CD4-positive, alpha-beta memory T cell (primary cell): ENCODE measurements around the gene SERBP1. TPM values are rescaled to one million over a fixed set of nuclear protein-coding genes. Genes with fewer than 3 reads are reported as not detected.

Source experiments
- CTCF ChIA-PET: fragments of 350-600 bp; sonication (Branson Sonifier 250); formaldehyde crosslinking; loops from one replicate; lab custom pipeline; 2021; ENCODE audit warnings: inconsistent platforms; ENCODE audit not compliant: partially characterized antibody; lab: Charles Lee
- POLR2A ChIA-PET: fragments of 350-600 bp; sonication (Branson Sonifier 250); formaldehyde crosslinking; loops from one replicate; lab custom pipeline; 2021; ENCODE audit not compliant: partially characterized antibody; lab: Charles Lee
- DNase-seq, 5 donors: peaks; one replicate each; pipeline versions ENCODE4 v3.0.0 to v3.0.0-alpha.2; 2020 to 2022; ENCODE audit warnings: mixed read lengths in 1 of 5
- H3K27ac ChIP-seq: one replicate; pipeline ENCODE4 v1.7.0; 2013; ENCODE audit warnings: low read depth, low read length
- H3K27me3 ChIP-seq: 2 replicates; pipeline ENCODE4 v1.7.0; 2013; ENCODE audit warnings: mild to moderate bottlenecking, low read length, moderate library complexity; ENCODE audit not compliant: insufficient read depth
- H3K36me3 ChIP-seq: 2 replicates; pipeline ENCODE4 v1.7.0; 2013; ENCODE audit warnings: mild to moderate bottlenecking, low read length, moderate library complexity; ENCODE audit not compliant: insufficient read depth
- H3K4me1 ChIP-seq: 2 replicates; pipeline ENCODE4 v1.7.0; 2013; ENCODE audit warnings: mild to moderate bottlenecking, low read length, moderate library complexity; ENCODE audit not compliant: insufficient read depth
- H3K4me3 ChIP-seq, 2 donors: one replicate each; pipeline ENCODE4 v1.7.0; 2013; ENCODE audit warnings: low read length in 2 of 2, mild to moderate bottlenecking in 1 of 2
- H3K9me3 ChIP-seq, 2 donors: one replicate each; pipeline ENCODE4 v1.7.0; 2013; ENCODE audit warnings: low read length in 2 of 2, control low read depth in 1 of 2; ENCODE audit not compliant: control insufficient read depth in 1 of 2
- H3K27ac Mint-ChIP-seq, 7 donors: one replicate each; pipeline ENCODE4 v1.8.0; 2020 to 2021; ENCODE audit warnings: mixed read lengths in 7 of 7, mild to moderate bottlenecking in 6 of 7, inconsistent platforms in 3 of 7, moderate library complexity in 3 of 7
- H3K27me3 Mint-ChIP-seq, 2 donors: one replicate each; pipeline ENCODE4 v1.8.0; 2020 to 2021; ENCODE audit warnings: mixed read lengths in 2 of 2
- H3K36me3 Mint-ChIP-seq, 2 donors: one replicate each; pipeline ENCODE4 v1.8.0; 2020 to 2021; ENCODE audit warnings: mixed read lengths in 2 of 2, inconsistent platforms in 1 of 2, mild to moderate bottlenecking in 1 of 2
- H3K4me1 Mint-ChIP-seq, 4 donors: one replicate each; pipeline ENCODE4 v1.8.0; 2020 to 2021; ENCODE audit warnings: mixed read lengths in 4 of 4, mild to moderate bottlenecking in 1 of 4
- H3K4me3 Mint-ChIP-seq, 8 donors: one replicate each; pipeline ENCODE4 v1.8.0; 2020 to 2021; ENCODE audit warnings: mixed read lengths in 8 of 8, mild to moderate bottlenecking in 7 of 8, moderate library complexity in 6 of 8, inconsistent platforms in 3 of 8
- H3K9me3 Mint-ChIP-seq, 8 donors: one replicate each; pipeline ENCODE4 v1.8.0; 2020 to 2021; ENCODE audit warnings: mixed read lengths in 8 of 8, mild to moderate bottlenecking in 5 of 8, inconsistent platforms in 3 of 8, moderate library complexity in 1 of 8
- intact Hi-C: fragments of 100-400 bp; cut with micrococcal nuclease; formaldehyde crosslinking; loops from one replicate; pipeline ENCODE4 v1.15.1; 2023
- polyA plus RNA-seq, 2 donors: library from polyadenylated mRNA; unstranded; fragments of 300-500 nt; fragmentation: Illumina TruSeq; gene quantifications; one replicate each; pipeline ENCODE4 v1.2.3, GENCODE V29; 2021
- total RNA-seq, 2 experiments: library from RNA; stranded (reverse); gene quantifications; one replicate each; pipeline ENCODE4 v1.2.3, GENCODE V29; 2021

SERBP1 gene
- total and polyA plus RNA-seq, 4 experiments from 2014 or later = 94.9 to 154 (median 136) TPM

- ChIA-PET CTCF (interaction anchor here (0.9 kb wide), 1 partner anchor 48 kb away, joined by 3 read pairs; no protein-coding TSS in a partner anchor), POLR2A (no interaction called here)
- Mint-ChIP-seq H3K27me3 (no peaks in the 10 kb centered on the region), H3K9me3 (peaks cover 0 to 35% (median 25%) of the 10 kb centered on the region in 8 donors), H3K4me1 (no peaks in the 10 kb centered on the region), H3K27ac (no peak overlapping the region), H3K36me3 (peaks cover 40 to 50% of the 10 kb centered on the region in 2 donors), H3K4me3 (no peak overlapping the region)
- H3K36me3 ChIP-seq = no peaks in the 10 kb centered on the region
- H3K4me3 ChIP-seq = no peak overlapping the region
- H3K27ac ChIP-seq = no peak overlapping the region
- no peaks in the 10 kb centered on the region for H3K27me3 ChIP-seq
- DNase-seq = no peak
- intact Hi-C loops = no loop called here
- no peaks in the 10 kb centered on the region for H3K4me1 ChIP-seq
- H3K9me3 ChIP-seq = peaks cover 0 to 6% of the 10 kb centered on the region in 2 donors
Observed at GRCh38 chr1:67383999-67384638, 46.1 kb downstream of the SERBP1 start.

- Histone ChIP-seq H3K27ac (no peak overlapping the region), H3K27me3 (no peaks in the 10 kb centered on the region), H3K4me1 (no peaks in the 10 kb centered on the region), H3K9me3 (peaks cover 0 to 6% of the 10 kb centered on the region in 2 donors), H3K36me3 (no peaks in the 10 kb centered on the region), H3K4me3 (no peak overlapping the region)
- Mint-ChIP-seq H3K4me1 (no peaks in the 10 kb centered on the region), H3K9me3 (peaks cover 0 to 35% (median 25%) of the 10 kb centered on the region in 8 donors), H3K27me3 (no peaks in the 10 kb centered on the region), H3K36me3 (peaks cover 44 to 50% of the 10 kb centered on the region in 2 donors), H3K4me3 (no peak overlapping the region), H3K27ac (no peak overlapping the region)
- ChIA-PET POLR2A (interaction anchor here (0.7 kb wide), 1 partner anchor 173 kb away, joined by 4 read pairs; no protein-coding TSS in a partner anchor), CTCF (no interaction called here)
- no peak for DNase-seq
- intact Hi-C loops = no loop called here
Observed at GRCh38 chr1:67382292-67382691, 47.9 kb downstream of the SERBP1 start.

GRCh38 chr1:67381154-67381553 is 49.0 kb downstream of the SERBP1 start:
- ChIA-PET POLR2A (no interaction called here), CTCF (no interaction called here)
- Histone ChIP-seq H3K4me3 (no peak overlapping the region), H3K27ac (no peak overlapping the region), H3K27me3 (no peaks in the 10 kb centered on the region), H3K9me3 (peaks cover 0 to 6% of the 10 kb centered on the region in 2 donors), H3K36me3 (no peaks in the 10 kb centered on the region), H3K4me1 (no peaks in the 10 kb centered on the region)
- H3K27me3 Mint-ChIP-seq = no peaks in the 10 kb centered on the region
- no peak overlapping the region for H3K4me3 Mint-ChIP-seq
- DNase-seq = no peak
- peaks cover 42 to 49% of the 10 kb centered on the region in 2 donors for H3K36me3 Mint-ChIP-seq
- peaks cover 0 to 31% (median 23%) of the 10 kb centered on the region in 8 donors for H3K9me3 Mint-ChIP-seq
- H3K4me1 Mint-ChIP-seq = no peaks in the 10 kb centered on the region
- H3K27ac Mint-ChIP-seq = no peak overlapping the region
- intact Hi-C loops = no loop called here

GRCh38 chr1:67377253-67377652 is 52.9 kb downstream of the SERBP1 start:
- no peaks in the 10 kb centered on the region for H3K9me3 ChIP-seq
- POLR2A ChIA-PET = no interaction called here
- no peaks in the 10 kb centered on the region for H3K4me1 Mint-ChIP-seq
- intact Hi-C loops = no loop called here
- H3K36me3 Mint-ChIP-seq = peaks cover 17 to 18% of the 10 kb centered on the region in 2 donors
- H3K4me3 Mint-ChIP-seq = no peak overlapping the region
- H3K4me1 ChIP-seq = no peaks in the 10 kb centered on the region
- H3K9me3 Mint-ChIP-seq = no peaks in the 10 kb centered on the region
- H3K27me3 Mint-ChIP-seq = no peaks in the 10 kb centered on the region
- no peak overlapping the region for H3K27ac Mint-ChIP-seq
- no peak overlapping the region for H3K4me3 ChIP-seq
- CTCF ChIA-PET = no interaction called here
- H3K27ac ChIP-seq = no peak overlapping the region
- no peaks in the 10 kb centered on the region for H3K27me3 ChIP-seq
- no peak for DNase-seq
- no peaks in the 10 kb centered on the region for H3K36me3 ChIP-seq

GRCh38 chr1:67376381-67376780 is 53.8 kb downstream of the SERBP1 start:
- no peaks in the 10 kb centered on the region for H3K36me3 ChIP-seq
- no peak overlapping the region for H3K4me3 ChIP-seq
- no peaks in the 10 kb centered on the region for H3K4me1 ChIP-seq
- intact Hi-C loops = no loop called here
- H3K4me3 Mint-ChIP-seq = no peak overlapping the region
- no peaks in the 10 kb centered on the region for H3K9me3 Mint-ChIP-seq
- no peaks in the 10 kb centered on the region for H3K4me1 Mint-ChIP-seq
- H3K27me3 ChIP-seq = no peaks in the 10 kb centered on the region
- H3K9me3 ChIP-seq = no peaks in the 10 kb centered on the region
- CTCF ChIA-PET = interaction anchor here (0.8 kb wide), 1 partner anchor 28 kb away, joined by 3 read pairs; no protein-coding TSS in a partner anchor
- H3K27me3 Mint-ChIP-seq = no peaks in the 10 kb centered on the region
- H3K27ac ChIP-seq = no peak overlapping the region
- POLR2A ChIA-PET = no interaction called here
- no peak for DNase-seq
- no peak overlapping the region for H3K27ac Mint-ChIP-seq
- peaks cover 13 to 14% of the 10 kb centered on the region in 2 donors for H3K36me3 Mint-ChIP-seq

GRCh38 chr1:67372898-67373297 is 57.3 kb downstream of the SERBP1 start:
- Mint-ChIP-seq H3K36me3 (peaks cover 5% of the 10 kb centered on the region in 2 donors), H3K4me3 (no peak overlapping the region), H3K4me1 (no peaks in the 10 kb centered on the region), H3K27ac (no peak overlapping the region), H3K27me3 (no peaks in the 10 kb centered on the region), H3K9me3 (no peaks in the 10 kb centered on the region)
- H3K27me3 ChIP-seq = no peaks in the 10 kb centered on the region
- ChIA-PET CTCF (no interaction called here), POLR2A (no interaction called here)
- no peaks in the 10 kb centered on the region for H3K4me1 ChIP-seq
- H3K36me3 ChIP-seq = no peaks in the 10 kb centered on the region
- DNase-seq = no peak
- intact Hi-C loops = no loop called here
- no peak overlapping the region for H3K27ac ChIP-seq
- H3K4me3 ChIP-seq = no peak overlapping the region
- no peaks in the 10 kb centered on the region for H3K9me3 ChIP-seq

GRCh38 chr1:67372136-67372535 is 58.1 kb downstream of the SERBP1 start:
- H3K36me3 Mint-ChIP-seq = peaks cover 1 to 5% of the 10 kb centered on the region in 2 donors
- H3K4me3 ChIP-seq = no peak overlapping the region
- H3K4me3 Mint-ChIP-seq = no peak overlapping the region
- no peaks in the 10 kb centered on the region for H3K9me3 ChIP-seq
- intact Hi-C loops = no loop called here
- H3K27ac Mint-ChIP-seq = no peak overlapping the region
- no peak overlapping the region for H3K27ac ChIP-seq
- no peaks in the 10 kb centered on the region for H3K4me1 ChIP-seq
- no peaks in the 10 kb centered on the region for H3K36me3 ChIP-seq
- H3K27me3 ChIP-seq = no peaks in the 10 kb centered on the region
- H3K9me3 Mint-ChIP-seq = no peaks in the 10 kb centered on the region
- no peak for DNase-seq
- no peaks in the 10 kb centered on the region for H3K27me3 Mint-ChIP-seq
- no peaks in the 10 kb centered on the region for H3K4me1 Mint-ChIP-seq
- CTCF ChIA-PET = no interaction called here
- POLR2A ChIA-PET = no interaction called here
